ENCODE data around the gene KRTAP16-1. TPM values are rescaled to one million over a fixed set of nuclear protein-coding genes. Genes with fewer than 3 reads are reported as not detected.
A peak's percentile ranks its signal among the peaks of the same experiment; 100 is the strongest.

Gene KRTAP16-1
- polyA plus RNA-seq, 1 experiment, result not detected

DNA sequence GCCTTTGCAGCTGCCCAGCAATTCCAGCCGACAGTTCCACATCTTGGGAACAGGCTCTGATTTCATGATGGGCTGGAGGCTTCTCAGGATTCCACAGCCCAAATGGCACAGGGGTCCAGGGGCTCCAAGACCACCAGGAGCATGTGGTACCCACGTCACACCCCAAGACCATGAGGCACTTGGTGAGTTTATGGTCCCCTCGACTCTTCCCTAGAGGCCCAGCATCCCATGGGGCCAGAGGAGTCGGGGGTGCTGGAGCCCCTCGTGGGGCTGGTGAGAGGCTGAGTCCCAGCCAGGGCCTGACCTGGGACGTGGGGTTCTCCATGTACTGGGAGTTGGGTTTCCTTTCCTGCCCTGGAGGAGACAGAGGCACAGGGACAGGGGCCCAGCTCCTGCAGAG lies 16.5 kb upstream of the KRTAP16-1 start:
- Histone ChIP-seq H3K27ac (ENCODE audit: low read depth, low read length) (no peak overlapping the region), H3K4me3 (ENCODE audit: low read depth, low read length) (no peak overlapping the region), H3K27me3 (ENCODE audit: control insufficient read depth, insufficient read depth, low read length) (no peaks in the 10 kb centered on the region), H3K9me3 (ENCODE audit: control insufficient read depth, insufficient read depth, low read length) (peaks cover 2% of the 10 kb centered on the region)
- TF ChIP-seq, protein P1, sequence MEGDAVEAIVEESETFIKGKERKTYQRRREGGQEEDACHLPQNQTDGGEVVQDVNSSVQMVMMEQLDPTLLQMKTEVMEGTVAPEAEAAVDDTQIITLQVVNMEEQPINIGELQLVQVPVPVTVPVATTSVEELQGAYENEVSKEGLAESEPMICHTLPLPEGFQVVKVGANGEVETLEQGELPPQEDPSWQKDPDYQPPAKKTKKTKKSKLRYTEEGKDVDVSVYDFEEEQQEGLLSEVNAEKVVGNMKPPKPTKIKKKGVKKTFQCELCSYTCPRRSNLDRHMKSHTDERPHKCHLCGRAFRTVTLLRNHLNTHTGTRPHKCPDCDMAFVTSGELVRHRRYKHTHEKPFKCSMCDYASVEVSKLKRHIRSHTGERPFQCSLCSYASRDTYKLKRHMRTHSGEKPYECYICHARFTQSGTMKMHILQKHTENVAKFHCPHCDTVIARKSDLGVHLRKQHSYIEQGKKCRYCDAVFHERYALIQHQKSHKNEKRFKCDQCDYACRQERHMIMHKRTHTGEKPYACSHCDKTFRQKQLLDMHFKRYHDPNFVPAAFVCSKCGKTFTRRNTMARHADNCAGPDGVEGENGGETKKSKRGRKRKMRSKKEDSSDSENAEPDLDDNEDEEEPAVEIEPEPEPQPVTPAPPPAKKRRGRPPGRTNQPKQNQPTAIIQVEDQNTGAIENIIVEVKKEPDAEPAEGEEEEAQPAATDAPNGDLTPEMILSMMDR (IDR thresholded peaks at IDR 0.05; ENCODE audit: low read depth, low read length), result no peak
- CTCF ChIA-PET, result no interaction called here
- DNase-seq (ENCODE audit: low read depth, low spot score), result no peak
- POLR2A ChIA-PET, result no interaction called here

DNA sequence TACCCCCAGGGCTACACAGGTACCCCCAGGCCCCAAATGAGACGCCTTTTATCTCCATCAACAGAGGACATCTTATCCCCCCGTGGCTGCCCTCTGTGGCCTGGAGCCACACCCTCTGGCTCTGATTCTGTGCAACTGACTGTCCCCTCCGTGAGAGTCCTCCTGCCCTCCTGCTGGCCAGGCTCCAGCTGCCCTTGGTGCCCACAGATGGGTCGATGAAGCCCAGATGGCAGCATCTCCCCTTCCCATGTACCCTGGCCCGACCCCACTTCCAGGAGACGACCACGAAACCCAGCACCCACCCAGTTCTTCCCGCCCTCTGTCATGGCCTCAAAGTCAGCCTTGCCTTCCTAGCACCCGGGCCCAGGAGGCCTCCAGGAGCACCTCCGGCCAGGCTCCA lies 16.0 kb upstream of the KRTAP16-1 start:
- no peak overlapping the region for H3K4me3 ChIP-seq (ENCODE audit: low read depth, low read length)
- peaks cover 3% of the 10 kb centered on the region for H3K9me3 ChIP-seq (ENCODE audit: control insufficient read depth, insufficient read depth, low read length)
- no peaks in the 10 kb centered on the region for H3K27me3 ChIP-seq (ENCODE audit: control insufficient read depth, insufficient read depth, low read length)
- CTCF ChIA-PET, result no interaction called here
- POLR2A ChIA-PET, result no interaction called here
- no peak overlapping the region for H3K27ac ChIP-seq (ENCODE audit: low read depth, low read length)
- no peak for DNase-seq (ENCODE audit: low read depth, low spot score)
- TF ChIP-seq, protein P1 (IDR thresholded peaks at IDR 0.05; ENCODE audit: low read depth, low read length), result no peak

DNA sequence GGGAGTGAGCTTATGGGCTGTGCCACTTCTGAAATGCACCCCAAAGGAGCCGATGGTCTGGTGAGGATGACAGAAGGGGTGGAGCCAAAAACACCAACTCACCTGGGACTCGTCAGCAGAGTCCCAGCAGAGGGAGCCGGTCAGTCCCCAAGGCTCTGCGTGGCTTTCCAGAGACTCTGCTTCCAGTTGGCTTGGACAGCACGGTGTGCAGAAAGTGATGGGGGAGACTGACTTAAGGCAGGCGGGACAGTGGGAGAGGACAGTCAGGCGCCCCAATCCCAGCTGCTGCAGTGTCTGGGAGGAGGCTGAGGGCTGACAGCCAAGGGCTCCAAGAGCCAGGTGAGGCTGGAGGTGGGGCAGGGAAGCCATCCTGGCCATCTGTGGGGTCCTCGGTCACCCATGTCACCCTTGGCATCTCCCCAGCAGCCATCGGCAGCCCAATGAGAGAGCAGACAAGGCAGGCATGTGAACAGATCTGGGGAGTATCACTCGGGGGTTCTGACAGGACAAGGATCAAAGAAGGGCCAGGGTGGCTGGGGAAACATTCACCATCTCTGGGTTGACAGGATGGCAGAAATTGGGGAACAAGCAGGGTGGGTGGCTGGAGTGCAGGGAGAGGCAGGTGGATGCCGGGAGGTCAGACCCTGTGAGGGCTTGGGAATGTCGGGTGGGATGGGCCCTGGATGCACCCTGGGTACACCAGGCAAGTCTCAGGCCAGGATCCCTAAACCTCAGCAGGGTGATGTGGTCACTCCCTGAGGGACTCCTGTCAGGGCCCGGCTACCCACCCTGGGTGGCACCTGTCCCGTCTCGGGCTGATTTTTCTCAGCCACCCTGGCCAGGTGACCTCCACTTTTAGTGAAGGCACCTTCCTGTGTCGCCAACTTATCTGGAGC lies 15.3 kb upstream of the KRTAP16-1 start:
- H3K27ac ChIP-seq (ENCODE audit: low read depth, low read length), result no peak overlapping the region
- ChIA-PET CTCF (interaction anchor here (3.7 kb wide), 1 partner anchor 416 kb away, joined by 42 read pairs; no protein-coding TSS in a partner anchor), POLR2A (no interaction called here)
- H3K27me3 ChIP-seq (ENCODE audit: control insufficient read depth, insufficient read depth, low read length), result no peaks in the 10 kb centered on the region
- TF ChIP-seq, protein P1 (IDR thresholded peaks at IDR 0.05; ENCODE audit: low read depth, low read length), result 0 out of 2 replicates have a peak, but pooled peaks have one; percentile 12
- no peak overlapping the region for H3K4me3 ChIP-seq (ENCODE audit: low read depth, low read length)
- peaks cover 3% of the 10 kb centered on the region for H3K9me3 ChIP-seq (ENCODE audit: control insufficient read depth, insufficient read depth, low read length)
- no peak for DNase-seq (ENCODE audit: low read depth, low spot score)

GRCh38 chr17:41322903-41323895 lies 14.1 kb upstream of the KRTAP16-1 start:
- POLR2A ChIA-PET, result no interaction called here
- no peak for DNase-seq (ENCODE audit: low read depth, low spot score)
- TF ChIP-seq, protein P1 (IDR thresholded peaks at IDR 0.05; ENCODE audit: low read depth, low read length), result no peak
- Histone ChIP-seq H3K4me3 (ENCODE audit: low read depth, low read length) (no peak overlapping the region), H3K27me3 (ENCODE audit: control insufficient read depth, insufficient read depth, low read length) (no peaks in the 10 kb centered on the region), H3K9me3 (ENCODE audit: control insufficient read depth, insufficient read depth, low read length) (peaks cover 3% of the 10 kb centered on the region), H3K27ac (ENCODE audit: low read depth, low read length) (no peak overlapping the region)
- CTCF ChIA-PET, result interaction anchor here (0.5 to 3.7 kb wide), 45 partner anchors 8 to 778 kb away, joined by 3 to 42 read pairs (median 4); partner anchors contain the start of genes KRT19, KRT34 and KRTAP29-1
